NCI-H1694 treated with DMSO at 0.1 percent for 48 hours (cell line): ENCODE measurements around the gene PRM2.

Experiments
- DNase-seq: peaks from one replicate; lab custom pipeline; 2025; lab: John Stamatoyannopoulos, UW

The PRM2 gene

DNA sequence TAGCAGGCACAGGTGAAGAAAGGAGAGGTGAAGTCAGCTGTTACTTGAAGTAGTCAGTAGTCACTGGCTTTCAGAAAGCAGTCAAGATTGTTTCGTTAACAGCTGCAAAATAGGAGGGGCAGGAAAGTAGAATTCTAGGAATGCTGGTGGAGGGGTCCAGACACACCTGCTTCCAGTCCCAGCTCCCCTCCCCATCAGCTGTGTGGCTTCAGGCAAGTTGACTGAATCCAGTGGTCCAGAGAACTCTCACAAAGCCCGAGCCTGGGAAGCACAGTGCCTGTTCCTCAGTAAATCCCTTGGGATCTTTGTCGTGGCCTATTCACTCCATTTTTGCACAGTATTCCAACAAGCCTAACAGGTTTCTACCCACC is 15.7 kb downstream of the PRM2 start:
- DNase-seq: no peak

DNA sequence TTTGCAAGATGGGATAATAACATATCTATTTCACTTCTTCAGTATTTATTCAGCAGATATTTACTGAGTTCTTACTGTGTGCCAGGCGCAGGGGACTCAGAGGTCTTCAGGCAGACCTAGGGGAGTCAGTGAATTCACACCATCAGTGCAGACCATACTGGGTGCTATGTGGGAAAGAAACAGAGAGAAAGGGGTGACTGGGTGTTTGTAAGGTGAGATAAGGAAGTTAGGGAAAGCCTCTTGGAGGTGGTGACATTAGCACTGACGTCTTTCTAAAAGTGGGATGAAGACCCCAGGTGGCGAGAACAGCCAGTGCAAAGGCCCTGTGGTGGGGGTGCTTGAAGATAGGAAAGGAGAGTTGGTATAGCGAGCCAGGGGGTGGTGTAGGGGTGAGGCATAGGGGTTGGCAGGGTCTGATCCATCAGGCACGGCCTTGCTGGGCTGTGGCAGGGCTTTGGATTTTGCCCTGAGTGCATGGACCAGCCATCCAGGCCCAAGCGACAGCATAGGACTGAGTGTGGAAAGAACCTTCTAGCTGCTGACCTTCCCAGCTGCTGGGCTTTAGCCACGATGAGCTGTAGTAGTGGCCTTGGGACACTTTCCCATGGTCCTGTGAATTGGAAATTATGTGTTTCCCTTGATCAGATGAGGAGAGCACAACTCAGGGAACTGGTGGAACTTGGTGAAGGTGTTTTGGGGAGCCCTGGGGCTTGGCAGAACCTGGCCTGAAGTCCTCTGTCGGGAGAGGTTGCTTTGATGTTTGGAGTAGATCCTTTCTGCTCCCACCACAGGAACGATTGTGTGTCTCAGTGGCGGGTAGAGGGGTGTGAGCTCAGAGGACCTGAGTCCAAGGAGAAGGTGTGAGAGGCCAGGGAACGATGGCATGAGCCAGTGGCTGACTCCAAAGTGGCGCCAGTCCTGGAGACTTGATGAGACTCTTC is 16.4 kb downstream of the PRM2 start:
- no peak for DNase-seq

GRCh38 chr16:11258553-11259492 is 17.5 kb downstream of the PRM2 start:
- DNase-seq: no peak

DNA sequence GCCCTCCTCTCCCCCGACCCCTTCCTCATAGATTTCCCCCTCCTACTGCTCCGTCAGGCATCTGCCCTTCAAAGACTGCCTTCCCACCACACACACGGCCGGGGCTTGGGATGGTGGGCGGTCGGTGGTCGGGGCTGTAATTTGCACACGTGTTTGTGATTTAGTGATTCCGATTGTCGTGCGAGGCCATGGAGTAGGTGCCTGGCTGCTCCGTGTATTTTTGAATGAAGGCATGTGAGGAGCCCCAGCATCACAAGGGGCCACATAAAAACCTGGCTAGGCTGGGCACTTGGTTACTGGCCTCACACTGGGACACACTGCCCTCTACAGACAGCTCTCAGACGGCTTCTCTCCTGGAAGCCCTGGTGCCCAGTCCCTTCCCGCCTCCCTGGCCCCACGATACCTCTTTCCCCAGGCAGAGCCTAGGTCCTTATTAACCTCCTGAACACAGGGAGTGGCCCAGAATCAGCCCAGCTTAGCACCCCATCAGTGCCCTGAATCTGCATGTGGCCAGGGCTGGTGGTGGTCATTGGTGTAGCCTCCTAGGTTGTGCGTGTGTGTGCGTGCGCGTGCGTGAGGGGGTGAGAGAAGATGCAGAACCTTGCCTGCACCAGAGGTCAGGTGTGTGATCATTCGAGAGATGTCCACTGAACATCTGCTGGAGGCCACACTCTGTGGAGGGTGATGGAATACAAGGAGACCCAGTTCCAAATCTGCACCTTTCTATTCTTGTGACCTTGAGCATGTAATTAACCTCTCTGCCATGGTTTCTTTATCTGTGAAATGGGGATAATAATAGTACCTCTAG is 18.9 kb downstream of the PRM2 start:
- peak; percentile 58 for DNase-seq

DNA sequence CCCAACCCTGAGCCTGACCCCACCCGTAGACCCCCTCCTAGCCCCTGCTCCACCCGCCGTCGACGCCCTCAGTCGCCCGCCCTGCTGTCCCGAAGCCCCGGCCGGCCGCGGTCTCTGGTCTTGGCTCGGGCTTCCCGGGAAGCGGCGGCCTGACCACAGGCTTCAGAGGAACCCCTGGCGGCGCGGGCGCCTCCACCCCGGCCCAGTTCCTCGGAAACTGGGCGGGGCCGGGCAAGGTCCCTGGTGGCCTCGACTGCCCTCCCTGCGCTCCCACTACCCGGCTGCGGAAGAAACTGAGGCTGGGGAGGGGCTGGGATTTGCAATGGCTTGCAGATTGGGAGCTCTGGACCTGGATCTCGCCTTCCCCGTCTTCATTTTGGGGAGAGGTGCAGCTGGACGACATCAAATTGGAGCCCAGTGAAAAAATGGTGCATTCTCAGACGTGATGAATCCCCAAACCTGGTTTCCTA is 19.6 kb downstream of the PRM2 start:
- no peak for DNase-seq

GRCh38 chr16:11255737-11256660 is 20.3 kb downstream of the PRM2 start, which contains the start of gene SOCS1:
SOCS1 (minus strand) TSS chr16:11256204; CDS start chr16:11255478, 726 bp downstream.
- peak; percentile 49 for DNase-seq

DNA sequence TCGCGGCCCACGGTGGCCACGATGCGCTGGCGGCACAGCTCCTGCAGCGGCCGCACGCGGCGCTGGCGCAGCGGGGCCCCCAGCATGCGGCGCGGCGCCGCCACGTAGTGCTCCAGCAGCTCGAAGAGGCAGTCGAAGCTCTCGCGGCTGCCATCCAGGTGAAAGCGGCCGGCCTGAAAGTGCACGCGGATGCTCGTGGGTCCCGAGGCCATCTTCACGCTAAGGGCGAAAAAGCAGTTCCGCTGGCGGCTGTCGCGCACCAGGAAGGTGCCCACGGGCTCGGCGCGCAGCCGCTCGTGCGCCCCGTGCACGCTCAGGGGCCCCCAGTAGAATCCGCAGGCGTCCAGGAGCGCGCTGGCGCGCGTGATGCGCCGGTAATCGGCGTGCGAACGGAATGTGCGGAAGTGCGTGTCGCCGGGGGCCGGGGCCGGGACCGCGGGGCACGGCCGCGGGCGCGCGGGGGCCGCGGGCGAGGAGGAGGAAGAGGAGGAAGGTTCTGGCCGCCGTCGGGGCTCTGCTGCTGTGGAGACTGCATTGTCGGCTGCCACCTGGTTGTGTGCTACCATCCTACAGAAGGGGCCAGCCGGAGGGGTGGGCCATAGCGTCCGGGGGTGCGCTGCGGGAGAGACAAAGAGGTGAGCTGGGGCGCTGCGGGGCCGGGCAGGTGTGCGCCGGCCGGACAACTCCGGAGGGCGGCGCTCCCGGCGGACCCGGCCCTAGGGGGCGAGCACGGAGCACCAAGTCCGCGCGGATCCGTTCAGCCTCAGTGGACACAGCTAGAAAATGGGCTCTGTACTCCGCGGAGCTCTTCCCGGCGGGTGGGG is 21.2 kb downstream of the PRM2 start:
- no peak for DNase-seq

GRCh38 chr16:11253995-11254912 is 22.0 kb downstream of the PRM2 start:
- no peak for DNase-seq

- no peak for DNase-seq
Measured at GRCh38 chr16:11253009-11253994, 23.0 kb downstream of the PRM2 start.

DNA sequence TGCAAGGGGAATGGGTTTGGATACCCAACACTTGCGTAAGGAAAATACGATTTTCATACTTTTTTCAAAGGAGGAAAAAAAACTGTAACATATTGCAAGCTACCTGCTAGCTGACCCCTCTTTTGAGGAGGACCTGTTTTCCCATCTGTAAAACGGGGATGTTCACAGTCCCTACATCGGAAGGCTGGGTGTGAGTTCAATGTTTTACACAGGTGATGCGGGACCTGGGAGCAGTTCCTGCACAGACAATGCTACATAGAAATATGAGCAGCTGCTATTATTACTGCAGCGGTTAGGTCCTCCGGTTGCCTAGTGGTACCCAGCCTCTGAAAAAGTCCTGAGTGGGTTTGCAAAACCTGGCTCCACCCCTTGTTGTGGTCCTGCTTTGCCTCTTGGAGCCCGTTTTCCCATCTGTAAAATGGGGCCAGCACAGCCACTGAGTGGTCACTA is 23.8 kb downstream of the PRM2 start:
- DNase-seq: no peak

DNA sequence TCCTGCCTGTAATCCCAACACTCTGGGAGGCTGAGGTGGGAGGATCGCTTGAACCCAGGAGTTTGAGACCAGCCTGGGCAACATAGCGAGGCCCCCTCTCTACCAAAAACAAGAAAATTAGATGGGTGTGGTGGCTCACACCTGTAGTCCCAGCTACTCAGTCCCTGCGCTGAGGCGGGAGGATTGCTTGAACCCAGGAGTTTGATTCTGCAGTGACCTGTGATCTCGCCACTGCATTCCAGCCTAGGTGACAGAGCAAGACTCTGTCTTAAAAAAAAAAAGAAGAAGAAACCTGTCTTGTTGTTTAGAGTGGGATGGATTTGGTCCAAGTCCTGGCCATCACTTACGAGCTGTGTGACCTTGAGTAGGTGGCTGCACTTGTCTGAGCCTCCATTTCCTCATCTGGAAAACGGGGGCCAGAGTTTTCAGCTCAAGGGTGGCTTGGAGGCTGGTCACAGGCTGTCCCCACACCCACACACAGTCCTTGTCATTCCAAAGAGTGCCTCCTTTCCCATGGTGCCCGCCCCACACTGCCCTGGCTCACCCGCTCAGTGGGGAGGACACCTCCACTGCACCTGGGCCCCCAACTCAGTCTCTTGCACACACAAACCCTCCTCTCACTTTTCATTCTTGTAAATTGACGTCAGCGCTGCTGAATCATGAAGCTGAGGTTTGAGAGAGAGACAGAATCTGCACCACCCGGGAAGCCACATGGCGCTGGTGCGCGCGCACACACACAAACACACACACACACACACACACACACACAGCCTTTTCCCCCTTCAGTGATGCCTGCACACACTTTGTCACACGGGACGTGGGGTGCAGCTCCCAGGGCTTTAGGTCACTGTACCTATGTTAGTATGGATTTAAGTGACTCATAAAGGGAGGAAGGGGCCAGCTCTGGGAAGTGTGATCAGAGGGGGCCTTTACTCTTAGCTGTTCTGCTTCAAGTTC is 24.5 kb downstream of the PRM2 start:
- no peak for DNase-seq

GRCh38 chr16:11250786-11251524 is 25.3 kb downstream of the PRM2 start:
- no peak for DNase-seq

GRCh38 chr16:11250091-11250785 is 26.0 kb downstream of the PRM2 start:
- no peak for DNase-seq

DNA sequence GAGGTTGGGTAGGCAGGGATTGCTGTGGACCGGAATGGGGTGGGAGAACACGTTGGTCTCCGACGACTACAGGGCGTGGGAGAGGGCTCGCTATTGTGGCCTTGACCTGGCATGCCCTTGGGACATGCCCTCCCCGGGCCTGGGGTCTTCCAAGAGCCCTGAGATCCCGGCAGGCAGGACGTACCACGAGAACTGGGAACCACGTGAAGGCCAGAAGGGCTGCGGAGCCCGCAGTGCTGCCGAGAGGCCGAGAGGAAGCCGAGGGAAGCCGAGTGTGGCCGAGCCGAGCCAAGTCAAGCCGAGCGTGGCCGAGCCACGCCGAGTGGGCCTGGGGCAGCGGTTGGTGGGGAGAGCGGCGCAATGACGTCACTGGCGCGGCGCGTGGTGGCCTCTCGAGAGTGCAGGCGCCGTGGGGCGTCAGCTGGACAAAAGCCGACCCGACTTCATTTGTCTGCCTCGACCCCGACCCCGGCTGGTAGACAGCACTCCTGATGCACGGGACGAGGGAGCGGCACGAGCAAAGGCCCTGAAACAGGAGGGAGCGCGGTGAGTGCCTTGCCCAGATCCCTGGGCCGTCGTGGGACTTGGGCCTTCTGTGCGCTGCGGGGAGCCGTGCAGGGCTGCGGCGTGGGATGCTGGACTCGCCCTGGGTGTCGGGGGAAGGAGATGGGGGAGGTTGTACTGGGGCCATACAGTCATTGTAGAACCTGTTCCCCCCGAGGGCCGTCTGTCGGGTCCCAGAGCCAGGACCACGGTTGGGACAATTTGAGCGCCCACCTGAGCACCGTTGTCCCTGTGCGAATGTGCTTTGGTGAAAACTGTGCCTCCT is 26.8 kb downstream of the PRM2 start:
- DNase-seq: no peak
